Suprapubic skin (tissue), 4 donors: ENCODE measurements around the gene SYT14.

Experiments used
- CTCF ChIP-seq, 2 donors: fragments of 200-600 bp in 1 of 2; fragments of 450-650 bp in 1 of 2; sonication (generic) in 1 of 2; IDR thresholded peaks; one replicate each; pipeline ENCODE4 v1.5.1; 2016 to 2019; ENCODE audit warnings: antibody characterized with exemption in 2 of 2, mild to moderate bottlenecking in 1 of 2, moderate library complexity in 1 of 2
- EP300 ChIP-seq: sonication (generic); formaldehyde crosslinking; IDR thresholded peaks from one replicate; pipeline ENCODE4 v1.6.1; 2017; ENCODE audit warnings: antibody characterized with exemption
- POLR2A ChIP-seq, 2 donors: fragments of 450-650 bp; IDR thresholded peaks; one replicate each; pipeline ENCODE4 v1.6.1; 2017; ENCODE audit warnings: antibody characterized with exemption in 2 of 2, mild to moderate bottlenecking in 2 of 2, moderate library complexity in 2 of 2
- POLR2AphosphoS5 ChIP-seq, 3 donors: sonication (generic); formaldehyde crosslinking; IDR thresholded peaks; one replicate each; pipeline ENCODE4 v1.6.1; 2017; ENCODE audit warnings: antibody characterized with exemption in 3 of 3

- TF ChIP-seq POLR2A (IDR thresholded peaks at IDR 0.05) (no peak), CTCF (IDR thresholded peaks at IDR 0.05) (no peak), EP300 (no peak), POLR2AphosphoS5 (IDR thresholded peaks at IDR 0.05) (no peak)
Observed at GRCh38 chr1:210123924-210124589, 186.0 kb downstream of the SYT14 start.
